Mucosa of descending colon (tissue), 3 donors: Measurements from ENCODE around the gene ARHGAP22. TPM values are rescaled to one million over a fixed set of nuclear protein-coding genes. Genes with fewer than 3 reads are reported as not detected.

Source experiments
- ATAC-seq: fragments of 200-7000 bp; cut with Tn5 transposase; one replicate; pipeline ENCODE4 v1.9.1; 2020; ENCODE audit warnings: mild to moderate bottlenecking, moderate library complexity
- DNase-seq, 3 donors: peaks; one replicate each; pipeline ENCODE4 v3.0.0-alpha.2; 2020
- H3K36me3 ChIP-seq: fragments of 200-600 bp; one replicate; pipeline ENCODE4 v1.8.0; 2021; ENCODE audit warnings: low read depth, mild to moderate bottlenecking
- H3K4me1 ChIP-seq: fragments of 200-600 bp; one replicate; pipeline ENCODE4 v1.8.0; 2021; ENCODE audit warnings: low read depth, mild to moderate bottlenecking
- H3K4me3 ChIP-seq: fragments of 200-600 bp; one replicate; pipeline ENCODE4 v1.8.0; 2021; ENCODE audit warnings: mild to moderate bottlenecking
- H3K9me3 ChIP-seq: fragments of 200-600 bp; one replicate; pipeline ENCODE4 v1.8.0; 2021; ENCODE audit warnings: mild to moderate bottlenecking
- CTCF ChIP-seq: fragments of 200-600 bp; IDR thresholded peaks from one replicate; pipeline ENCODE4 v1.8.0; 2022; ENCODE audit warnings: antibody characterized with exemption, mild to moderate bottlenecking
- intact Hi-C, 2 donors: fragments of 100-400 bp; cut with DNase I in 1 of 2; cut with micrococcal nuclease in 1 of 2; formaldehyde crosslinking; loops; one replicate each; pipeline versions ENCODE4 v1.11.0 to v1.11.1; 2022; cut with DNase I, micrococcal nuclease
- total RNA-seq, 3 donors: library from RNA; stranded (reverse); fragmentation: NEBNext Ultra II Directional in 2 of 3; extraction: Animal tissue kit (Norgen Biotek cat#: 25700) in 2 of 3; gene quantifications; one replicate each; pipeline versions ENCODE4 v1.2.1 to v1.2.4, GENCODE V29; 2021 to 2023
- donor health status: DM: no; HTN: no; CAD: no; lungs with moderate emphysema.
- donor health status: DM: no; HTN: no; CAD: no.
- donor health status: DM: no; HTN: yes; CAD: no.

The ARHGAP22 gene
- total RNA-seq, 3 donors from 2014 or later, result 0.93 to 5.9 (median 1.3) TPM

DNA sequence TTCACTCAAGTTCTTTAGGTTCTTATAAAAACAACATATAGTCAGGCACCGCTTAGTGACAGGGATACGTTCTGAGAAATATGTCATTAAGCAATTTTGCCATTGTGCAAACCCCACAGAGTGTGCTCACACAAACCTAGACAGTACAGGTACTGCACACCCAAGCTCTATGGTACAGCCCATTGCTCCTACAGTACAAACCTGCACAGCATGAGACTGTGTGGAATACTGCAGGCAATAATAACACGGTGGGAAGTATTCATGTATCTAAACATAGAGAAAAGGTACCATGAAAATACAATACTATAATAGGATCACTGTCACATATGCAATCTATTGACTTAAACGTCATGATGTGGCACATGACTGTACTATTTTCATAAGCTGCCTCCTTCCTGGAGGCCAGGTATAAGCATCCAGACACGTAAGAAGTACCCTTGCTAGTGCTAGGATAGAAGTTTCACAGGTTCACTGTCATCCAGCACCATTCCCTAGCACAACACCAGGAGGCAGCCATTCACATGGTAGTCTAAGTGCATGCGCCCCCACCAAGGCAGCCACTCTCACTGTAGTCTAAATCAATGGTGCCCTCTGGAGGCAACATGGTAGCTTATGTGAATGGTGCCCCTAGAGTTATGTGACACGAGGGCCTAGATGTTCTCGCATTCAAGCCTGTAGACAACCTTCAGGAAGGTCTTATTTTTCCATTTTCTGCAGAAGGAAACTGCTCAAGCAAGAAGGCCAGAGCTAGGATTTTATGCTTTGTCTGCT, 98.5 kb downstream of the ARHGAP22 start:
- ATAC-seq, result peak; percentile 26
- H3K4me3 ChIP-seq, result no peak overlapping the region
- no peak for TF ChIP-seq CTCF
- no peaks in the 10 kb centered on the region for H3K36me3 ChIP-seq
- intact Hi-C loops, result no loop called here
- DNase-seq, result peak in 1 of 3 donors; percentile 36
- H3K9me3 ChIP-seq, result no peaks in the 10 kb centered on the region
- no peaks in the 10 kb centered on the region for H3K4me1 ChIP-seq

GRCh38 chr10:48505394-48506112, 99.3 kb downstream of the ARHGAP22 start:
- TF ChIP-seq CTCF, result no peak
- DNase-seq (no peak), ATAC-seq (no peak)
- intact Hi-C loops, result no loop called here
- Histone ChIP-seq H3K4me1 (no peaks in the 10 kb centered on the region), H3K4me3 (no peak overlapping the region), H3K36me3 (no peaks in the 10 kb centered on the region), H3K9me3 (no peaks in the 10 kb centered on the region)

- DNase-seq, result no peak
- Histone ChIP-seq H3K4me3 (no peak overlapping the region), H3K36me3 (no peaks in the 10 kb centered on the region), H3K9me3 (no peaks in the 10 kb centered on the region), H3K4me1 (no peaks in the 10 kb centered on the region)
- TF ChIP-seq CTCF, result no peak
- intact Hi-C loops, result no loop called here
- no peak for ATAC-seq
Observed at GRCh38 chr10:48504141-48504885, 100.6 kb downstream of the ARHGAP22 start.

DNA sequence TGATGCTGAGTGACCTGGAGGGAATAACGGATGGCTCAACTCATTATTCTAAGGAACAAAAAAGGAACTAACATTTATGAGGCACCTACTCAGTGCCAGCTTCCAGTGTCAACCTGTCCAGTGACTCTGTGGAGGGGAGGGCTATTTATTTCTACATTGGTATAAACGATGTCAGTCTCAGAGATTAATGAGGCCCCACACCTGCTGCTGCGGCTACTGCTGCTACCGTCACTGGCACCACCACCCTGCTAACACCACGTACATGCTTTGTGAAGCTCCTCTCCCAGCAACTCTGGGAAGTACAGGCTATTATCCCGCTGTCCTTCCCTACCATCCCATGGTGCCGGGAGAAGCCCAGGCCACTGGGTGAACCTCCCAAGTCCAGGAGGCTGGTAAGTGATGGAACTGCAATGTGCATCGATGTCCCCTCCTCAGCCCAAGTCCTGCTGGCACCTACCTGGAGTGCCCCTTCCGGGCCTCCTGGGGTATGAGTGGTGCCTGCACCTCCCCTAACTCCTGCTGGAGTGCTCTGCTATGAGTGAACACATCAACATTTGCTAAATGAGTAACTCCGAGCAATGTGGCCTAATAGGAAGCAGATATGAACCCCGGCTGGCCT, 101.5 kb downstream of the ARHGAP22 start:
- no peak for ATAC-seq
- TF ChIP-seq CTCF, result no peak
- no peaks in the 10 kb centered on the region for H3K9me3 ChIP-seq
- no peak for DNase-seq
- H3K36me3 ChIP-seq, result no peaks in the 10 kb centered on the region
- no peak overlapping the region for H3K4me3 ChIP-seq
- H3K4me1 ChIP-seq, result no peaks in the 10 kb centered on the region
- intact Hi-C loops, result no loop called here

GRCh38 chr10:48502791-48503190, 102.1 kb downstream of the ARHGAP22 start:
- intact Hi-C loops, result no loop called here
- no peak for ATAC-seq
- H3K9me3 ChIP-seq, result no peaks in the 10 kb centered on the region
- no peak overlapping the region for H3K4me3 ChIP-seq
- H3K36me3 ChIP-seq, result no peaks in the 10 kb centered on the region
- no peaks in the 10 kb centered on the region for H3K4me1 ChIP-seq
- DNase-seq, result no peak
- TF ChIP-seq CTCF, result no peak
